ENCODE results near the gene ECM1. TPM values are rescaled to one million over a fixed set of nuclear protein-coding genes. Genes with fewer than 3 reads are reported as not detected.

Gene ECM1
- total RNA-seq, 1 donor = 20.3 TPM

DNA sequence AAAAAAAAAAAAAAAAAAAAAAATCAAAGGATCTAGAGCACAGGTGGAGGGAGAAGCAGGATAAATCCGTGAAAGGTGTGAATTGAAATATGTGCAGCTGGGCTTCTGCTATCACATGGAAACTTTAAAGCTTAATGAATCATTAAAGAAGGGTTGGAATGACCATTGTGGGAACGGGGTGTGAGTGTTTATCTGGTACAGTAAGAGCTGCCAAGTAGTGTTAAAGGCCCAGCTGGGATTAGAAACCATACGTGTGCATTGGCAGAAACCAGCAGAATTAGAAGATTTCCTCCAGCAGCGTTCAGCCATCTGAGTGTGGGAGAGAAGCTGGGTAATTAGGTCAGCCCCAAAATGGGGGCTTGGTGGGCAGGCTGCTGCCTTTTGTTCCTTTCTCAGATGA lies 21.1 kb downstream of the ECM1 start:
- TF ChIP-seq, protein P1, sequence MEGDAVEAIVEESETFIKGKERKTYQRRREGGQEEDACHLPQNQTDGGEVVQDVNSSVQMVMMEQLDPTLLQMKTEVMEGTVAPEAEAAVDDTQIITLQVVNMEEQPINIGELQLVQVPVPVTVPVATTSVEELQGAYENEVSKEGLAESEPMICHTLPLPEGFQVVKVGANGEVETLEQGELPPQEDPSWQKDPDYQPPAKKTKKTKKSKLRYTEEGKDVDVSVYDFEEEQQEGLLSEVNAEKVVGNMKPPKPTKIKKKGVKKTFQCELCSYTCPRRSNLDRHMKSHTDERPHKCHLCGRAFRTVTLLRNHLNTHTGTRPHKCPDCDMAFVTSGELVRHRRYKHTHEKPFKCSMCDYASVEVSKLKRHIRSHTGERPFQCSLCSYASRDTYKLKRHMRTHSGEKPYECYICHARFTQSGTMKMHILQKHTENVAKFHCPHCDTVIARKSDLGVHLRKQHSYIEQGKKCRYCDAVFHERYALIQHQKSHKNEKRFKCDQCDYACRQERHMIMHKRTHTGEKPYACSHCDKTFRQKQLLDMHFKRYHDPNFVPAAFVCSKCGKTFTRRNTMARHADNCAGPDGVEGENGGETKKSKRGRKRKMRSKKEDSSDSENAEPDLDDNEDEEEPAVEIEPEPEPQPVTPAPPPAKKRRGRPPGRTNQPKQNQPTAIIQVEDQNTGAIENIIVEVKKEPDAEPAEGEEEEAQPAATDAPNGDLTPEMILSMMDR (IDR thresholded peaks at IDR 0.05; ENCODE audit: insufficient read depth, low read depth, low read length) = no peak
- H3K4me3 ChIP-seq (ENCODE audit: low read depth, low read length) = no peak overlapping the region
- peak; percentile 87 for DNase-seq (ENCODE audit: low read depth)

DNA sequence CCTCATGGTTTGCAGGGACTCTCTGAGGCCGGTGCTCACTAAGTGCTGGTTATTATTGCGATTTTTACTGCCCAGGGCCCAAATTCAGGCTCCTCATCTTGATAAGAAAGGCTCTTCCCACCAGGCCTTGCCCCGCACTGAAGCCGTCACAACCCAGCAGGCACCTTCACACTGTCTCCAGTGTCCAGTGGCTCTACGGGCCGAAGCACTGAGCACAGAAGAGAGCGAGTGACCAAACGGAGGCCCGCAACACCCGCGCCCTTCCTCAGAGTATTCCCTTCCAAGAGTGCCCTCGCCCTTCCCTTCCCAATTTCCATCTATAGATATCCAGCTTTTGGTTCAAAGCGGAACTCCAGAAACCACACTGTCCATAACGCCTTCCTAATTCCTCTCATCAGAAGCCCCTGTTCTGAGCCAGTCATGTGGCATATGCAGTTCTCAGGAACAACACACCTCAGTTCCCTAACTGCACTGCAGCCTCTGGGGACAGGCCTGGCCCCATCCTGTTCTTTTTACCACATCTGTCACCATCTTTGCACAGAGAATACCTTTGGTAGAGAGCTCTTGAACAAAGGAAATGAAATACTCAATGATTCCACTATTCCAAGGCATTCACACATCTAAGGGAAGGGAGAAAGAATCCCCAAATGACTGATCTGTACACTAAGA lies 22.7 kb downstream of the ECM1 start:
- TF ChIP-seq, protein P1 (IDR thresholded peaks at IDR 0.05; ENCODE audit: insufficient read depth, low read depth, low read length) = no peak
- no peak overlapping the region for H3K4me3 ChIP-seq (ENCODE audit: low read depth, low read length)

DNA sequence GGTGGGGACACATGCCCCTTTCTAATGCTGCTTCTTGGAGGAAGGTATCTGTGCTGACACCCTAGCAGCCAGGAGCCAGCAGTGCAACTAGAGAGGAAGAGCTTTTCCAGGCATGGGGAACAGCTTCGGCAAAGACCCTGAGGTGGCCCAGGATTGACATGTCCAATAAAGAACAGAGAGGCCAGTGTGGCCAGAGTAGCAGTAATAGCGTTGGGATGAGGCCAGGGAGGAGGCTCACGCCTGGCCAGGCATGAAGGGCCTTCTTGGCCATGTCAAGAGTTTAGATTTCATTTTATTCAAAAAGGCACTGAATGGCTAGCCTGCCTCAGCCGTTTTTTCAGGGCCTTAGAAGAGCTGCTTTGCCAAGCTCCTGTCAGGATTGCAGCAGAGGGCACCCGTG lies 25.0 kb downstream of the ECM1 start:
- TF ChIP-seq, protein P1 (IDR thresholded peaks at IDR 0.05; ENCODE audit: insufficient read depth, low read depth, low read length) = no peak
- no peak for DNase-seq (ENCODE audit: low read depth)

More for the DNA sequence above, 22.7 kb downstream of the ECM1 start:
- DNase-seq (ENCODE audit: low read depth) = no peak

DNA sequence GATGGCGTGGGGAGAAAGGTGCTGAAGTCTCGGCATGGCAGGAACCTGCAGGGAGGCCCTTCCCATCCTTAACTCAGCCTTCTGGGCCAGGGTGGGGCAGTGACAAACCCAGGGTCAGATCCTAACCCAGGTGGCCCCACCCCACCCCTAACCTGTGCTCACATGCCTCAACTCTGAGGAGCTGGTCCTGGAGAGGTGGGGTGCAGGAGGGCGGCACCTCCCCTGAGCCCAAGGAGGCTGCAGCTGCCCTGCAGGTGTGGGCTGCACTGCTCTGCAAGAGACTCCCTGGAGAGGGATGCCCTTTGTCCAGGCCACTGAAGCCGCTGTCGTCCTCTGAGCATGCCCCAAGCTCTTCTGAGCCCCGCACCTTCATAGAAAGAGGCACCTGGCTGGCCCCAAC lies 26.1 kb downstream of the ECM1 start:
- no peak for DNase-seq (ENCODE audit: low read depth)
- TF ChIP-seq, protein P1 (IDR thresholded peaks at IDR 0.05; ENCODE audit: insufficient read depth, low read depth, low read length) = no peak
- H3K4me3 ChIP-seq (ENCODE audit: low read depth, low read length) = no peak overlapping the region

More for the DNA sequence above, 25.0 kb downstream of the ECM1 start:
- no peak overlapping the region for H3K4me3 ChIP-seq (ENCODE audit: low read depth, low read length)

DNA sequence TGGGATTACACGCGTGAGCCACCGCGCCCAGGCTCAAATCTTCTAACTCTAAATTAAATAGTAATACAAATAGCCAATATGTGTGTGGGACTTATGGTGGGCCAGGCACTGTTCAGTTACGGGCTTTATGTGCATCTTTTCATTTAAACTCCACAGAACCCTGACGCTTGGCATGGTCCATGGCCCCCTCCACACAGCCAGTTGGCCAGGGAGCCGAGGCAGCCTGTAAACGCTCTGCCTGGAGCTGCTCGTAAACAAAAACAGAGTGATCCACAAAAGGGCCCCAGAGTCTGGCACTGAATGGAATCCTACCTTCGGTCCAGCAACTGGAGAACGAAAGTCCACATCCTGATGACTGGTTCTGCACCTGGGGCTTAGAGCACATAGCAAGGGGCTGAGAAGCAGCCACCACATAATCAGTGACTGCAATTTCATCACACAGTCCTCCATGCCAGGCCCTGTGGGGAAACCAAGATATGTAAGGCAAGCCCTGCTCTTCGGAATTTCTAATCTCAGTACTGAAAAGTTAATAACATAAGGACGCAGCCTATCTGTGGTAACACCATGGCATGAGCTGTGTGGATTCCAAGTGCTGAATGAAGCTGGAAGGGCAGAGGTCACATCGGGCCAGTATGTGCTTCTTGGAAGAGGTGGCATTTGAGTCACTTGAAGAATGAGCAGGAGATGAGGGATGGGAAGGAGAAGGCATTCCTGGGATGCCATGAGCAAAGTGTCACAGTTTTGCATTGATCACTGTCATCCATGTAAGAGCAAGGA lies 27.8 kb downstream of the ECM1 start:
- DNase-seq (ENCODE audit: low read depth) = peak; percentile 61
- TF ChIP-seq, protein P1 (IDR thresholded peaks at IDR 0.05; ENCODE audit: insufficient read depth, low read depth, low read length) = no peak
- no peak overlapping the region for H3K4me3 ChIP-seq (ENCODE audit: low read depth, low read length)

DNA sequence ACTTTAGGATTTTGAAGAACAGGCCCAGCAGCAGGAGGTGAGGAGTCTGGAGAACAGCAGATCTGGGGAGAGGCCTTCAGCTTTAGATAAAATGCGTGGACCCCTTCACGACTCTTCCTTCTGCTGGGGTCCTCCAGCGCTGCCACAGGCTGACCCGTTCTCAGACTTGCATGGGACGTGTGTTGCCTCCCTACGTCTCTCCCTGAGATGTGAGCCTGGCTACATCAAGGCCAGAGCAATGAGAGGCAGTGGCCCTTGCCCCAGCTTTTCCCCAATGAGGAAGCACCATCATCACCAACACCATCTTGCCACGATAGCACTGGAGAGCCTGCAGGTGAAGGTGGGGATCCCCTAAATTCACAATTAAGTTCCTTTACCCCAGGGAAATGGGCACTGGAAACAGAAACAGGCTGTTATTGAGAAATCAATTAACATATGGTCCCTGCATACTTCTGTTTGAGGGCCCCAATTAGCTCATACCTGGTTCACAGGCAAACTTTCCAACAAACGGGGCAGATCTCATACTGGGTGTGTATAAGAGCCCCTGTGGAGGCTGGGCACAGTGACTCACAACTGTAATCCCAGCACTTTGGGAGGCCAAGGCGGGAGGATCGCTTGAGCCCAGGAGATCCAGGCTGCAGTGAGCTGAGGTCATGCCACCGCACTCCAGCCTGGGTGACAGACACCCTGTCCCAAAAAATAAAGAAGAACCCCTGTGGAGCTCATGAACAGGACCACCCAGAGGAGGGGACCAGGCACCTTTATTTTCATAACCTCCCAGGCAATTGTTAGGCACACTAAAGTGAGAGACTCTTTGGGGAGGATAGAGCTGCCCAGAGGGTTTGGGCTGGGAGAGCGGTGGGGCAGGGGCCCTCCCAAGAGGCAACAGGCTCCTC lies 29.2 kb downstream of the ECM1 start:
- no peak overlapping the region for H3K4me3 ChIP-seq (ENCODE audit: low read depth, low read length)
- TF ChIP-seq, protein P1 (IDR thresholded peaks at IDR 0.05; ENCODE audit: insufficient read depth, low read depth, low read length) = no peak
- DNase-seq (ENCODE audit: low read depth) = no peak
